Stimulated activated CD4-positive, alpha-beta T cell treated with anti-CD3 and anti-CD28 coated beads, Interleukin-4, amount 100 ng/mL, for 4 hours (primary cell): ENCODE data around the gene FGD3.
"Not testable (repeated sequence)": the region's sequence is repeated elsewhere in the genome, so short reads cannot be mapped to it uniquely, and the experiment has no call there.

Source experiments
- DNase-seq, 2 experiments: peaks; one replicate each; pipeline ENCODE4 v3.0.0-alpha.2; 2020

The FGD3 gene

DNA sequence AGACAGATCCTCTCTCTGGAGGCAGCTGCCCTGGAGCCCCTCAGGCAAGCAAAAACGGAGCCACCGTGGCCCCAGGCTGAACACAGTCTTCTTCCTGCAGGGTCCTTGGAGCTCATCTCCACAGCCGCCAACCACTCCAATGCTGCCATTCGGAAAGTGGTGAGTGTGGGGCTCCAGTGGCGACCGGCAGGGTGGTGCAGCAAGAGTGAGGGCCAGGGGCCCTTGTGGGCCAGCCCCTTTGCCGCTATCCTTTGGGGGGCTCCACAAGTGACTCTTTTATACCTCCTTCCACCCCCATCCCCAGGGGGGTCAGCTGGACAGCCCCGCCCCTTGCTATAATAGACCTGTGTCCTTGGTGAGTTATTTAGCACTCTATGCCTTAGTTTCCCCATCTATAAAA lies 63.8 kb downstream of the FGD3 start:
- DNase-seq, result no peak

DNA sequence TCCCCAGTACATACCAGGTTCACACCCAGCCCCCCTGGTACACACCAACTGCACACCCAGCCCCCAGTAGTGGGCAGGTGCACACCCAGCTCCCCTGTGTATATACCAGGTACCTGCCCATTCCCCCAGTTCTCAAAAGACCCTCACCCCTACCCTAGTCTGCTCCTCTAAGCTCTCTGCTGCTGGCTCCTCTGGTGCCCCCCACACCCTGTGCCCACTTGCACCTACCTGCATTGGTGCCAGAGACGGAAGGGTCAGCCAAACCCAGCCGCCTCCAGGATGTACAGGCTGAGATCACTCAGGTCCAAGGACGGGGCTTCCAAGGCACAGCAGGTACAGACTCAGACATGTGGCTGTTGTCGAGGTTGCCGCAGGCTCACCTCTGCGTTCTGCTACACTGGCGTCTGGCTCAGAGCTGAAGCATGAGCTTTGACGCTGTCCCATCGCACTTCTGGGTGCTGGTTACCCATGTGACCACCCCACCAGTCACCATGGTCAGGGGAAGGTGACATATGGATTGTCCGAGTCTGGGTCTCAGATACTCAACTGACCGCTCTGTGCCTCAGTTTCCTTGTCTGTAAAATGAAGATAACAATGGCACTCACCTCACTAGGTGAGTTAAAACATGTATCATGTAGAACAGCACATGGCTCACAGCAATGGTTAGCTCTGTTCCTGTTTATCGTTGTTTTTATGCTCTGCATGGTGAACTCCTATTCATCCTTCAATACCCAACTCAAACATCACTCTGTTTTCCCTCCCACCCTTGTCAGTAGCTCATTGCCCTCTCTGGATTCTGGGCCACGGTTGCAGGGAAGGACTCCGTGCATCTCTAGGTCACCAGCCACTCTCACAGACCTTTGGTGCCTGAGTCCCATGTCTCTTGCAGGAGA lies 65.9 kb downstream of the FGD3 start:
- DNase-seq, result no peak

GRCh38 chr9:93013856-93014582 lies 66.7 kb downstream of the FGD3 start:
- DNase-seq, result no peak

GRCh38 chr9:93015190-93015589 lies 67.9 kb downstream of the FGD3 start:
- not testable (repeated sequence) for DNase-seq

GRCh38 chr9:93017621-93018020 lies 70.3 kb downstream of the FGD3 start:
- no peak for DNase-seq

GRCh38 chr9:93020151-93020550 lies 72.8 kb downstream of the FGD3 start:
- DNase-seq, result no peak

- DNase-seq, result peak; percentile 10 to 28
Measured at GRCh38 chr9:93020771-93021670, 73.7 kb downstream of the FGD3 start.

DNA sequence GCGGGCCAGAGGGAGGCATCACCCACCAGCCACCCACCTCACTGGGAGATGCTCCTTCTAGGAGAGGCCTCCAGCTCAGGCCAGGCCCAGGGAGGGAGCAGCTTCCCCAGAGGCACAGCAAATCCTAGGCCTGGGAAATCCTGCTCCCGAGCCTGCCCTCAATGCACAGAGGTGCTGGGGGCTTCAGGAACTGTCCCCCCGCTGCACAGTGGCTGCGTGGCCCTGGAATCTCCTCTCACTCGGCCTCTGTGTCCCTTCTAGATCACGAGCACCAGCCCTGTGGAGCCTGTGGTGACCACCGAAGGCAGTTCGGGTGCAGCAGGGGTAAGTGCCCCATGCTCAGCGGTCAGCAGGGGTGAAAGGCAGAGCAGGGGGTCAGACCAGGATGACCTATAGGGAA lies 74.7 kb downstream of the FGD3 start:
- no peak for DNase-seq

- no peak for DNase-seq
Measured at GRCh38 chr9:93022721-93023520, 75.6 kb downstream of the FGD3 start.

DNA sequence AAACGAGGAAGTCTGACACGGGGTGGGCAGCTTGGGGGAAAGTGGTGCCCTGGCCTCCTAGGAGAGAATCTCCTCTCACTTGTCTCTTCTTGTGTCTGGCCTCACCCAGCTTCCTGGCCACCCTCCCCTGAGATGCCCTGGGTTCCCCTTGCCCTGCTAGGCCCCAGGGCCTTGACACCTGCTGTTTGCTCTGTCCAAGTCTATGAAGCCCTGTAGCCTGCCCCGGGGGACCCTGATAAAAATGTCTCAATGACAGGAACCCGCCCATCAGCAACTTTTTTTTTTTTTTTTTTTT lies 76.1 kb downstream of the FGD3 start:
- no peak for DNase-seq

DNA sequence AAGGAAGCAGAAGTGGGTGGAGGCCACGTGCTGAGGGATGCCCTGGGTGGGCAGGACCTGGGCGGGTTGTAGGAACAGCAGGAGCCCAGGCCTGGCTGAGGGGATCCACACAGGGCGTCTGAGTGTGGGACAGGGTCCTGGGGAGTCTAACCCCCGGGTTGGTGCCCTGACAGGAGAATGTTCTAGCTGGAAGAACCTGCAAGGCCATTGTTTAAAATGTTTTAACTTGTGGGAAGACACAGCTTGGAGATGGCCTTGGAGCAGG lies 77.3 kb downstream of the FGD3 start:
- no peak for DNase-seq

DNA sequence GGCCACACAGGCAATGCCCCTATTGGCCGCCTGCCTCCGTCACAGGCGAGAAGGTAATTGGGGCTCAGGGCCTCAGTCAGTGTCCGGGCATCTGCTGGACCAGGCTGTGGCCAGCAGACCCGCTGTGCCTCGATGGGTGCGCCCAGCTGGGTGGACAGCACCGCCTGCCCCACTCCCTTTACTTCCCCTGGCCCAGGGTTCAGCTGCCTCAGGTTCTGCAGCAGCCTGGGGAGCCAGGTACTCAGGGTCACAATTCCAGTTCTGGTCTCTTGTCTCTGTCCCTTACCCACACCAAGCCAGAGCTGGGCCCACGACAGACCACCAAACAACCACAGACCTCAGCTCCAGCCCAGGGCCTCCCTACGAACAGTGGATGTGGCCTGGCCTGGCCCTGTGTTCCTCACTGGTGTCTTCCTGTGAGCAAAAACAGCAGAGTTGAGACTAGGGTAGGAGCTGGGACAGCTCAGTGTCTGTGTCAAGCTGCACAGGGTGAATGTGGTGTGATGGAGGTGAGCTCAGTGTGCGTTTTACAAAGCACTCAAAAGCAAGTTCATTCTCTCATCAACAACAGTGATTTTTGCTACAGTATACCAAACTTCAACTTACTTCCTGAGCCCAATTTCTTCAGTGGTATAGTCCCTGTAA lies 77.8 kb downstream of the FGD3 start:
- no peak for DNase-seq

- no peak for DNase-seq
Measured at GRCh38 chr9:93025736-93026135, 78.4 kb downstream of the FGD3 start.

GRCh38 chr9:93026640-93027039 lies 79.3 kb downstream of the FGD3 start:
- no peak for DNase-seq

DNA sequence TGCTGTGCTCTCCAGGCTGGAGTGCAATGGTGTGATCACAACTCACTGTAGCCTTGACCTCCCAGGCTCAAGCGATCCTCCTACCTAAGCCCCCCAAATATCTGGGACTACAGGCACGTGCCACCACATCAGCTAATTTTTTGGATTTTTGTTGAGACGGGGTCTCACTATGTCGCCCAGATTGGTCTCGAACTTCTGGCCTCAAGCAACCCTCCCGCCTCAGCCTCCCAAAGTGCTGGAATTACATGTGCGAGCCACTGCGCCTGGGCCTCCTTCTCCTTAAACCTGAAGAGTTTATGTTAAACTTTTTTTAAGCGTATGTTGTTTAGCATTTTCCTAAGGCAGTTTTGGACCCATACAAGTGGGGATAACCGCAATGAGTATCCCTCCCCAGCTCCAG lies 80.4 kb downstream of the FGD3 start:
- no peak for DNase-seq

DNA sequence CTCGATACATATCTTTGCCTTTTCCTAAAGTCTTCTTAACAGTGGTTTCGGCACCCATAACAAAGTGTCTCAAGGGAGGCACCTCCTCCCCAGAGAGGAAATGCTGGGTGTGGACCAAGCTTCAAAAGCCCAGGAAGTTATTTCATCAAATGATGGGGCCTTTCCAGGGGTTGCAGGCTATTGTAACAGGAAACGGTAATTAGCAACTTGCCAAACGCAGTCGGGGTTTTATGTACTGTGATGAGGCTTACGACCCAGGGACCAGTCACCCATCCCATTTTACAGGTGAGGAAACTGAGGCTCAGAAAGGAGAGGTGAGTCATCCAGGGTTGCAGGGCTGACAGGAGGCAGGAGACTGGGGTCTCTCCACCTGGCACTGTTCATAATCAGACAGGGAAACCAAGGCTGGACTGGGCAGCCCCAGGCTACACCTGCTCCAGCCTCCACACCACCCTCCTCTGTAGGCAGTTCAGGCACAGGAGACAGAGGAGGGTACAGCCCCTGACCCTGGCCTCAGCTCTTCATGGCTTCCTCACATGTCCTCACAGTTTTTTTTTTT lies 81.2 kb downstream of the FGD3 start:
- DNase-seq, result peak in 1 of 2 experiments; percentile 57

DNA sequence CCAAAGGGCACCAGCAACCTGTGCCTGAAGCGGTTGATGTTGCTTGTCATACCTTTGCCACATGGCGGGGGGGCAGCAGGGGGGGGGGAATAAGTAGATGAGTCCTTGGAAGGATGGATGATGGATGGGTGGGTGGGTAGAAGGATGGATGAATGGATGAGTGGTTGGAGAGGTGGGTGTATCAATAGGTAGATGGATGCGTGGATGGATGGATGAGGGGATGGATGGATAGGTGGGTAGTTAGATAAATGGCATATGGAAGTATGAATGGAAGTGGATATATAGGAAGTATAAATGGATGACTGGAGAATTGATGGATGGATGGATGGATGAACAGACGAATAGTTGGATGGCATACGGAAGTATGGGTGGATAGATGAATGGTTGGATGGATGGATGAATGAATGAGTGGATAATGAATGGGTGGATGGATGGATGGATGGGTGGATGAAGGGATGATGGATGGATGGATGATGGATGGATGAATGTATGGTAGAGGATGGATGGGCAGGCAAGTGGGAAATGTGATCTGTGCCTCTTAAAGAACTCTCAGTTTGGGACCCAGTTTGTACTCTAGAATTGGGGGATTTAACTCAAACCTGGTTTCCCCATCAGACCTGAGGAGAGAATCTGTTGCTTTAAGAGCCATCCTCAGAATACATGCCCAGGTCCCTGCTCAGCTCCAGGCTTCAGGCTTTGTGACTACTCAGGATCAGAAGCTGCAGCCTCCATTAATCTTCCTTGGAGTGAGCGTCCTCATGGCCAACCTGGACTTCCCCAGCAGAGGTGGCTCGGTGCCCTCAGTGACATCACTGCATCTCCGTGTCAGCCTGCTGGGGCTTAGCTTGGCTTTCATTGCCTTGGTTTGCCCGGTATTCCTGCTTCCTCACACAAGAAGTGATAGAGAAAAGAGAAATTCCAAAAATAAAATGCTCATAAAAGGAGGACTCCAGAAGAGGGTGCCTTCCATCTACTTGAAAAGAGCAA lies 83.6 kb downstream of the FGD3 start:
- DNase-seq, result no peak

GRCh38 chr9:93031629-93032430 lies 84.5 kb downstream of the FGD3 start:
- no peak for DNase-seq

DNA sequence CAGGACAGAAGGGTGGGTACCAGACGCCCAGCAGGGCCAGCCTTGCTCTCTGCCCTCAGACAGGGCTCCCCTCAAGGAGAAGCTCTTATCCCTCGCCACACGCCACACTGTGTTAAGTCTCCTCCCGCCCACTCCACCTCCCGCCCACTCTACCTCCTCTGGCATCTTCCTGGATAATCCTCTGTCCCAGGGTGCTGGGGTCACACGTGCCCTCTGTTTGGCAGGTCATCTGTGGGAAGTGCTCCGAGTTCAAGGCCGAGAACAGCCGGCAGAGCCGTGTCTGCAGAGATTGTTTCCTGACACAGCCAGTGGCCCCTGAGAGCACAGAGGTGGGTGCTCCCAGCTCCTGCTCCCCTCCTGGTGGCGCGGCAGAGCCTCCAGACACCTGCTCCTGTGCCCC lies 85.2 kb downstream of the FGD3 start:
- no peak for DNase-seq

DNA sequence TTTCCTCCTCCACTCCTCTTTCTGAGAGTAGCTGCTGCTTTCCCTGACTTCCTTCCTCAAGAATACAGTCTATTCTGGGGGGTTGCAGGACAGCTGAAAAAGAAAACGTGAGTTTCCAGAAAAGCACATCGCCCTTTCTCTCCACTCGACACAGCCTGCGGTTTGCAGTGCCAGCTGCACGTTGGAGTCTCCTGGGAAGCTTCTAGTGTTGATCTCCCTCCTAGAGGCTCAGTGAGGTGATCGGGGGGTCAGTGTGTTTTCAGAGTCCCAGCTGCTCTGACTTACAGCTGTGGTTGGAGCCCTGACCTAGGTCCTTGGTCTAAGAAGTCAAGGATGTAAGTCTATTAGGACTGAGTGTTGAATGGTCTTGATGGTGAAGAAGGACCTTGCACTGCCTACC lies 86.2 kb downstream of the FGD3 start:
- DNase-seq, result no peak
